ENCODE data around the gene GABRA4.

GABRA4 gene

DNA sequence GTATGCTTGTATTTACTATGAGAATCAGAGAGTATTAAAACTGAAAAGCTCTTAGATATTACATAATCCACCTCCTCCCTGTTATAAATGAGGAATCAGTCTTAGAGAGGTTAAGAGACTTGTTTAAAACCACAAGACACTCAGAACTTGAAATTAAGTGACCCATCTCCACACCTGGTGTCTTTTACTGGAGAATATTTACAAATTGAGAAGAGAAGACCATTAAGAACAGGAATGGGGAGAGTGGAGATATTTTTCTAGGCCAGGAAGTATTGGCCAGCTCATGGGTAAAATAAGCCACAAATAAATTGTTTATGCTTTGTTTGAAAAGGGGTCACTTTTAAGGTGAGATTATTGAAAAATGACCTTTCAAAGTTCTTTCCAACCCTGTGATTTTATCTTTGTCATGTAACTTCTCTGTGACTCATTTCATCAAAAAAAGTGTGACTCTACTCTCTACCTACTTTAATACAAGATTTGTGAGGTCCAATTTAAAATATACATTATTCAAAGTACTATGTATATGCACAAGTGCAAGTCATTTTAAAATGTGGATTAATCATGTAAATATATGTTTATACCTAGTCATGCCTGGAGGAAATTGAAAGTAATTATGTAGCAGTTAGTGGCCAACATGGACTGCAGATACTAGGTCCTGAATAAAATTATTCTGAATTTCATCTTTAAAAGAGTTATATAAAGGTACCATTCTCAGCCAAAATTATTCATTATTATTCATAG lies 68.4 kb downstream of the GABRA4 start:
- no peak for DNase-seq

DNA sequence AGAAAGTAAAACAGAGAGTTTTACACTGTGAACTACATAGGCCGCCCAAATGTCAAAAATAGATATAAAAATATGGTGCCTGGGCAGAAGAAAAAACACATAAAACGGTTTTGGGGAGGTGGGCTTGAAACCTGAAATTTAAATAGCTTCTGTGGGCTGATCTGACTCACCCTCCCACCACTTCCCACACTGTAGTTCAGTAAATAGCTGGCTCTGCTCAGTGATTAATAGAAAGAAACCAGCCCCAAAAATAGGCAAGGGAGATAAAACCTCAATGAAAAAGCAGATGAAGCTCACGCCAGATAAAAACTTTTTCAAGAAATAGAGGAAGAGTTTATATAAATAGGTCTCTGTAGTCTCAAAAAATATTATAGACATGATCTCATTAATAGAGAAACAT lies 71.2 kb downstream of the GABRA4 start:
- no peak for DNase-seq

DNA sequence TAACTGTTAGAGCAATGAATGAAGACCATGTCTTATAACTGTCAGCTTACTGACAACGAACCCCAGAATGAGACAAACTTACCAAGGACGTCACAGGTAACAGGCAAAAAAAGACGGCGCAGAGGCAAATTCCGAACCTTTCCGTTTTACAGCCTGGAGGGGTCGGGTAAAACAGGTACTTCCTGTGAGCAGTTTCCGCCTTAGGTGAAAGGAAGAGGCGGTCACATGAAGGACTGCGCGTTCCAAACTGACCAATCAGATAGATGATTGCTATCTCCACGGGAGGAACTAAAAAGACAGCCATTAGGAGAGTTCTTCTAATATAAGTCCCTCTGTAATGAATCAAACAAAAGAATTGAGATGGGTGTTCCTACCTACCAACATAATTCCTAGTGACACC lies 84.3 kb downstream of the GABRA4 start, which contains the start of gene COX7B2:
COX7B2 (minus strand) TSS at position 168 of the 400 bp plus-strand sequence. CDS start 174,053 bp downstream, outside the sequence.
- no peak for DNase-seq

DNA sequence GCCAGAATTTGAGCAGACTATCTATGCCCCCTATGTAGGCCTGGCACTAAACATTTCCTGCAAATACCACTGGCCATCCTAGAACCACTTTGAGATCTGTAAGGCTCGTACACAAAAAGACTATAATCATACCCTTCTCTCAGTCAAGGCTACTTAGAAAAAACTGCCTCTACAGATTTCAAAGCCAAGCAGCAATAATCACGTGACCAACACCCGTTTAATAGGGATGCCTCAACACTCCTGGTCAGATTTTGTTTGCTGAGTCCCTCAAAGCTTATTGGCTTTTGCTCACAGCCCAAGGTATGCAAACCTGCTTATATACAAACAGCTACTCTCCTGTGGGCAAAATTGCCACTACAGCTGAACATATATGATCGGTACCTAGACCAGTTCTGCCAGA lies 85.2 kb downstream of the GABRA4 start:
- DNase-seq, result no peak

DNA sequence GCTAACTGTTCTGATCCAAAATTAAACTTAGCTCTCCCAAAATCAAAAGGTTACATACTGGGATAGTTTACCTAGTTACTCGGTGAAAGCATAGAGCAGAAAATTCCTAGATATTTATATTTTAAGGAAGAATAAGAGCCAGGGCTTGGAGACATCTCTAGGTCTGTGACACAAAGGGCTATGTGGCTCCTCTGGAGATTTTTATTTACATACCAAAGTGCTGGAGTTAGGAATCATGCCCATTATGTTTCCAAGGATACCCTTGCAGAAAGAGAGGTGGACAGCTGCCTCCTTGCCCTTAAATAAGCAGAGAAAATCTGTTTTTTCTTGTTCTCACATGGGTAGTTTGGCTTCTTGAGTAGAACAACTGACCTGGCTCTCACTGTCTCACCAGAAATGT lies 93.3 kb downstream of the GABRA4 start:
- DNase-seq, result no peak

DNA sequence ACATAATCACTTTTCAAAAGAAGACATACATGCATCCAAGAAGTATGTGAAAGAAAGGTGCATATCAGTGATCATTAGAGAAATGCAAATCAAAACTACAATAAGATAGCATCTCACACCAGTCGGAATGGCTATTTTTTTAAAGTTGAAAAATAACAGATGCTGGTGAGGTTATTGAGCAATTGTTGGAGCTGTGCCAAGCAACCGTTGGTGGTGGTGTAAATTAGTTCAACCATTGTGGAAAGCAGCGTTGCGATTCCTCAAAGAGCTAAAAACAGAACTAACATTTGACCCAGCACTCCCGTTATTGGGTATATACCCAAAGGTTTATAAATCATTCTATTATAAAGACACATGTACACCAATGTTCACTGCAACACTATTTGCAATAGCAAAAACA lies 98.6 kb downstream of the GABRA4 start:
- no peak for DNase-seq

DNA sequence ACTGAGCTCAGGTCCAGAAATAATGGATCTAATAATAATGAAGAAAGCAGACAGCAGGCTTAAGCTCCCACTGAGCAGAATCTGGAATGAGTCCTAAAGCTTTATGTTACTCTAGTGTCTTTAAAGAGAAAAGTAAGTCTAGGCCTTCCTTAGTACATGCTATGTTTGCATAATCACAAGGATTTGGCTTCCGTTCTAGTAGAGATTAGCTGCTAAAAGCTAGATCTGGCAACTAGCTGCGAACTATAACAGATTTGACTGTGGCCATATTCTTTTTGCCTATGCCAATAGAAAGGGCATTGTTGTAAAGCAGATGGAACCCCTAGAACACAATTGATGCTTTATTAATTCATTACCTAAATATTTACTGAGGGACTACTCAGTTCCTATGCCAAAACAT lies 103.3 kb downstream of the GABRA4 start:
- no peak for DNase-seq

DNA sequence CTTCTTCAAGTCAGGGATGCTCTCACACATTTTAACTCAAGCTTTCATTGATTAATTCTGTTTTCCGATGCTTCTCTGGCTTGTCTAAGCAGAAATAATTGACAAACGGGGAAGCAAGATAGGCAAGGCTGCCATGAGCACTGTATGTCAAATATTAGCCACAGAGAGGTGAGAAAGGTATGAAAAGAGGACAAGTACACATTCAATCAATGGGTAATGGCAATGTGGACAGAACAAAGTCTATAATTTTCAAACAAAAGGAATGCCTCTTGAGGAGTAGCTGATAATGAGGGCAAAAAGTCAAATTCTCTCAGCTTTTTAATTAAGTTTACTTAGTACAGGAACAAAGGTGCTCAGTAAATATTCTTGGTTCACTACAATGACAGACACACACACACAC lies 104.0 kb downstream of the GABRA4 start:
- no peak for DNase-seq

DNA sequence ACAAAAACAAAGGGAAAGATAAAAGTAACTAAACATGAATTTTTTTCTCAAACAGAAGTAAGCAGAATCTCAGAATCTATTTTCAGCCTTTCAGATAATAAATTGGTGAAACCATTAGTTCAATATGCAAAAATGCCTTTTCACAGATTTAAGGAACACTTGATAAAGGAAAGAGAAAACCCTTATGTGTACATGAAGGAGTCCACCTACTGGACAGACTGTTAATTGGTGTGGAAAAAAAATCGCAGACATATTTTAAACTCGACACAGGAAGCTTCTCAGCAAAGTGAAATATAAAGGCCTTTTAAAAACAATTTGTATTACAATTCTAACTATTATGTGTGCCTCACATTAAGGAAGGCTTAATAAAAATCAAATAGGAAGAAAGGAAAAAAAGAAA lies 106.7 kb downstream of the GABRA4 start:
- no peak for DNase-seq

DNA sequence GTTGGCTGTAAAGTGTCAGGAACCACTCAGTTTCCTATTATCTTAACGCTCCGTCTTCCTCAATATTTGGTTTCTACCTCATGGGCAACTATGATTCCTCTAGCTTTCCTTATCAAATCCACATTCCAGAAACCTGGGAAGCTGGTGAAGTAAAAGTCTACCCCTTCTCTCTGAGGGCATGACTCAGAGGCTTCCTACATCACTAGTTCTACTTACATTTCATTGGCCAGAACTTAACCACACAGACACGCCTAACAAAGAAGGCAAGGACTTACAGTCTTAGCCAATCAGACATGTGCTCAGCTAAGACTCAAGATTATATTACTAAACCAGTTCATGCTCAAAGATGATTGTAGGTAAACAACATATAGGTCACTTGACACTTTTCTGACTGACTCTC lies 114.7 kb downstream of the GABRA4 start:
- no peak for DNase-seq

DNA sequence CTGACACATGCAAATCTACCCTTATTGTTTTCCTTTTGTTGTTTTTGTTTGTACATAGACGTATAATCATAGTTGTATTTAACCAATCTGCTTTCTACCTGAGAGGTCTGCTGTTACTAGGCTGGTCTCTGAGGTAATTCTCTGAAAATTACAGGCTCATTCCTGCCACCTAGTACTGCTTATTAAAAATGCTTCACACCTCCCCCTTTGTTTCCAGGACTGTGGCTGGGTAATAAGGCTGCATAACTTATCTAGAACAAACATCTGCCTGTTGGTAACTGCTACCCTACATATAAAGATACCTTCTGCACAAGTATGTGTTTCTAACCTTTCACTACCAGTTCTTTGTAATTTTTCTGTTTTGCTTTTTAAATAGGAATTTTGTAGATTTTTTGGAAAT lies 118.6 kb downstream of the GABRA4 start:
- DNase-seq, result no peak

DNA sequence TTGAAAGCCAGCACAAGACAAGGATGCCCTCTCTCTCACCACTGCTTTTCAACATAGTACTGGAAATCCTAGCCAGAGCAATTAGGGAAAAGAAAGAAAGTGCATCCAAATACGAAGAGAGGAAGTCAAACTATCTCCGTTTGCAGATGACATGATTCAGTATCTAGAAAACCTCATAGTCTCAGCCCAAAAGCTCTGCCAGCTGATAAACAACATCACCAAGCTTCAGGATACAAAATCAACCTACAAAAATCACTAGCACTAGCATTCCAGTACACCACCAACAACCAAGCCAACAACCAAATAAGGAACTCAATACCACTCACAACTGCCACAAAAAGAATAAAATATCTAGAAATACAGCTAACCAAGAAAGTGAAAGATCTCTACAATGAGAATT lies 123.0 kb downstream of the GABRA4 start:
- DNase-seq, result no peak

Data from islet precursor cell (in vitro differentiated cells).